ENCODE data around the gene MED8.

- TF ChIP-seq, protein P1, sequence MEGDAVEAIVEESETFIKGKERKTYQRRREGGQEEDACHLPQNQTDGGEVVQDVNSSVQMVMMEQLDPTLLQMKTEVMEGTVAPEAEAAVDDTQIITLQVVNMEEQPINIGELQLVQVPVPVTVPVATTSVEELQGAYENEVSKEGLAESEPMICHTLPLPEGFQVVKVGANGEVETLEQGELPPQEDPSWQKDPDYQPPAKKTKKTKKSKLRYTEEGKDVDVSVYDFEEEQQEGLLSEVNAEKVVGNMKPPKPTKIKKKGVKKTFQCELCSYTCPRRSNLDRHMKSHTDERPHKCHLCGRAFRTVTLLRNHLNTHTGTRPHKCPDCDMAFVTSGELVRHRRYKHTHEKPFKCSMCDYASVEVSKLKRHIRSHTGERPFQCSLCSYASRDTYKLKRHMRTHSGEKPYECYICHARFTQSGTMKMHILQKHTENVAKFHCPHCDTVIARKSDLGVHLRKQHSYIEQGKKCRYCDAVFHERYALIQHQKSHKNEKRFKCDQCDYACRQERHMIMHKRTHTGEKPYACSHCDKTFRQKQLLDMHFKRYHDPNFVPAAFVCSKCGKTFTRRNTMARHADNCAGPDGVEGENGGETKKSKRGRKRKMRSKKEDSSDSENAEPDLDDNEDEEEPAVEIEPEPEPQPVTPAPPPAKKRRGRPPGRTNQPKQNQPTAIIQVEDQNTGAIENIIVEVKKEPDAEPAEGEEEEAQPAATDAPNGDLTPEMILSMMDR (IDR thresholded peaks at IDR 0.05): no peak
- no peak for TF ChIP-seq ZFX (IDR thresholded peaks at IDR 0.05; ENCODE audit: borderline replicate concordance)
Observed at GRCh38 chr1:43338001-43338400, 51.6 kb downstream of the MED8 start.

All from 22Rv1 (cell line).